GM21515 (cell line): ENCODE data around the gene FHOD3.

Experiments used
- ATAC-seq: cut with Tn5 transposase; IDR thresholded peaks from one replicate; pipeline ENCODE4 v1.9.1; 2021; ENCODE audit not compliant: unreplicated experiment

The FHOD3 gene

DNA sequence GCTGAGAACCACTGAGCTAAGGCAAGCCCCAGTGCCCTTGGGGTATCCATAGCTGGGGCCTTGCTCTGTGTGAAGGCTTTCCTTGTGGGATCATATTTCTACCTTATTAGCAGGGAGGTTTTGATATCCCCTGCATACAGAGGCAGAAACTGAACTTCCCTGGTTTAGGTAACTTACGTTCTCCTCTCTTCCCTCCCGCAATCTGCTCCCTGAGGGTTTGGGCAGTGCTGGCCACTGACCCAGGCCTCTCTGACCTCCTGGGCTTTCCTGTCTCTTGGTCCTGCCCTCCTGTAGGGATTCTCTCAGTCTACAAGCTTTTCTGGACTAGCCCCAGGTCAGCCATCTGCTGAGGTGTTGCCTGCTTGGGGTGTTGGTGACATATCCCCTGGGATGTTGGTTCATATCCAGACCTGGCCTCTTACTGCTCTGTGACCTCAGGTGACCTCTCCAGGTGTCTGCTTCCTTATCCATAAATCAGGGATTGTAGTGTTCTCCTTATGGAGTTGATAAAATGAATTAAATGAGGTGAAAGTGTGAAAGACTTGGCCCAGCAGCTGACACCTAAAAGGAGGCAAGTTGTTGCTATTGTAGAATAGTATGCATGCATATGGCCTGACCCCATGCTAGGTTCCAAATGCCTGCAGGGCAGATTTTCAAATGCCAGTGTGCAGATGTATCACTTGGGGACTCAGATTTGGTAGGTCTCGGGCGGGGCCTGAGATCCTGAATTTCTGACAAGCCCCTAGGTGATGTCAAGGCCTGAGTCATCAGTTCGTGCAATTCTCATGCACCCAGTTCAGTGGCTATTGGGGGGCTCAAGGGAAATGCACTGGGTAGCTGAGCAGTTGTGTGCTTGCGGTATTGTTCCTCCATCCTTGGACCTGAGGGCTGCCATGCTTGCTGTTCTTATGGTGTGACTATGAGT, 106.6 kb downstream of the FHOD3 start:
- no peak for ATAC-seq

DNA sequence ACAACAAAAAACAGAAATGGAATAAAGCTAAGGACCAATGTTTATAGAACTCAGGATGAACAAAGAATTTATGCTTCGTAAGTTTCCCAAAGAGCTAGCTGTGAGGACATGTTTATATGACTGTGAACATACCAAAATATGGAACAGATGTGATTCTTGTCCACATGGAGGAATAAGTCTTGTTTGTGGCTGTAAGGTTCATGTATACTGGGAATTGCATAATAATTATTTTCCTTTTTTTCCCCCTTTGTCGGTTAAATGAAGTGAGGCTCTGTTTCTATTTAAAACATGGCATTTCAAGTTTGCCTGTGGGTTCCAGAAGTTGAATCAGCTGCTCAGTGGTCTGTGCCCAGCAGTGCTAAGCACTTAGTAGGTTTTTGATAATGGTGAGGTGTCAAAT, 108.1 kb downstream of the FHOD3 start:
- ATAC-seq = no peak

DNA sequence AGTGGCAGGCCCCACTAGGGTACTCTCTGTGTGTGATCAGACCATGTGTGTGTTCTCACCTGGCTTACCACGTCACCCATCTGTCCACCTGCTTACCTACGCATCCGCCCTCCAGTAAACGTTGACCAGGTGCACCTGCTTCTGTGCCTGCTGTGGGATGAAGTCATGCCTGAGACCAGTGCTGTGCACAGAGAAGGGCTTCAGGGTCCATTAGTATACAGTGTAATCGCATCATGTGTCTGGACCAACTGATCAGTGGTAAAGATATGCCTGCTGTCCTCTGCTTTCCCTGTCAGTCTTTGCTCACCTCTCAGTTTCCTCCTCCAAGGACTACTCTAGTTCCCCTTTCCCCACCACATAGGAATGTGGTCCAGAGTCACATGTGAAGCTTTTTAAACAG, 109.3 kb downstream of the FHOD3 start:
- ATAC-seq = no peak

DNA sequence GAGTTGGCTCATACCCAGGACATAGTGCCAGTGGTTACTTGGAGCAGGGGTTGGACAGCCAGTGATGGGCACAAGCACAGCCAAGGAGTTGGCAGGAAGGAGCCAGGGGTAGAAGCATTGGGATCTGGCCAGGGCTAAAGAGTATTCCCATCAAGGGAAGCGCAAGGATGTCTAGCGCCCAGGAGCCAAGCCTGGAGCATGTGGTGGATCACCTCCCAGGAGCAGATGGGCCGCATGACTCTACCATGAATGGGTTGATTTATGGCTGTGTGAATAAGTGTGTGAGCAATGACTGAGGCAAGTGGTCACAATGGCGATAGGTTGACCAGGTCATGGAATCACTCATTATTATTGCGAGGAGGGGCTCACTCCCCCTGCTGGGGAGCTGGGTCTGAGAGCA, 111.1 kb downstream of the FHOD3 start:
- no peak for ATAC-seq

- no peak for ATAC-seq
Observed at GRCh38 chr18:36409779-36410178, 112.3 kb downstream of the FHOD3 start.

- no peak for ATAC-seq
Observed at GRCh38 chr18:36410346-36410745, 112.8 kb downstream of the FHOD3 start.

GRCh38 chr18:36411745-36412168, 114.2 kb downstream of the FHOD3 start:
- ATAC-seq = no peak

- ATAC-seq = no peak
Observed at GRCh38 chr18:36412778-36413177, 115.3 kb downstream of the FHOD3 start.

- no peak for ATAC-seq
Observed at GRCh38 chr18:36415171-36415570, 117.7 kb downstream of the FHOD3 start.

DNA sequence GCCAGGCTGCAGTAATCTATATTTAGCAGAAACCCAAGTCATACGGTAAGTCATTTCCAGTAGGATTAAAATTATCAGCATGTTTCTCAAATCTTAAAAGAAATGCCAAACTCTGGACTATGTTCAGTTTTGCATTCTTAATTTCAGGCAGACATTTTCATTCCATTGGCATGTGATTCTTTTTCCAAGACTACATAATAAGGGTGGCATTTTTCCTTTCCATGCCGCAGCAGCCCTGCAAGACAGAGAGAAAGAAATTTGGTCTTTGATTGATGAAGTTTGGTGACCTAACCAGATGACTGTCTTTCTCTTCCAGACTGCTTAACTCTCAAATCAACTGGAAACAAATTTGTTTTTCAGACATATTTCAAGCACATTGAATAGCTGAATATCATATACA, 118.1 kb downstream of the FHOD3 start:
- ATAC-seq = no peak

DNA sequence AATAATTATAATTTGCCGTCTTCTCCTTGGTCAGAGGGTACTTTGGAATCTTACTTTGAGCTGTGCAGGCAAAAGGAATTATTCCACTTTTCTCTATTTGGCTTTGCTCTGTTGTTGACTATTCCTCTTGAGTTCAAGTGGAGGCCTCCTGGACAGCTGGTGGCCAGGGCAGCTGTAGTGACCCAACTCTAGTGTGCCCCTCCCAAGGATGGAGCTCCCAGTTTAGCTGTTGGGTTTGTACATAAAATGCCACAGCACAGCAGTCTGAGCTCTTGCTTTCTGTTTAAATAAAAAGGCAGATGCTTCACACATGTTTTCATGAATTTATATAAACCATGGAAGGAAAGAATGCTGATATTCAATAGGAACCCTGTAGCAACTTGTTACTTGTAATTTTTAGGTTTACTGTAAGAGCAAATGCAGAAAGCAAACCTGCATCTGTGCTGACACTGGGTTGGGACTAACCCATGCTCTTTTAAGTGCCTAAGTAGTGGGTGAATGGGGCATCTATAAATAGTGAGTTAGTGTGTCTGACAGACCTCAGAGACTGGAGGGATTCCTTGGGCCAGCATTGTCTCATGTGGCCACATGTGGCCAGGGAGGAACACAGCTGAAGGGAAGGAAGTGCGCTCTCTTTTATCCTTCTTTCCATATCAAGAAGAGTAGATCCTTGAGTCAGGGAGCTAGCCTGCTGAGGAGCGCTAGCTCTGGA, 121.8 kb downstream of the FHOD3 start:
- no peak for ATAC-seq

DNA sequence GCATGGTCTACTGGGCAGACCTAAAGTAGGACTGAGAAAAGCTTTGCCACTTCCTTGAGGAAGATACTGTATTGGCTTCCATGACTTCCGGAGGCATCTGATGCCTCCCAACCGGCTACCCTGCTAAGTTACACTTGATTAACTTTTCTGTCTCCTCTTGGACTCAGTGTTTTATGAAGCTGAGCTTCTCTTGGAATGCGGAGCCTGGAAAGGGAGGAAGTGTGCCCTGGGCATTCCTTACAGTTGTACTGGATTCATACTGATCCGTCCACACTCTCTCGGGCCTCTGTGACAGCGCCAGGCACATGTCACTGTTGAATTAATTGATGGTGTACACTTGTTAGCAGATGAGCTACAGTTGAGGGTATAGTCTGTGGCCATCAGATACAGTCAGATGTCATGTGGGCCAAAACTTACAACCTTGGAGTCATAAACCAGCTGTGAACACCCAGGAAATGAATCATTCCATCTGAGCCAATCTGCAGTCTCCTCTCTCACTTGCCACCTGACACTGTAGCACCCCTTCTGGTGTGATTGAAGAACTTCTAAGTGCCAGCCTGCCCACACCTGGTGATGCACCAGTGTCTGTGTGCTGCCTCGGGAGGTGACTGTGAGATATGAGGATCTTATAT, 122.5 kb downstream of the FHOD3 start:
- no peak for ATAC-seq

GRCh38 chr18:36420826-36421225, 123.3 kb downstream of the FHOD3 start:
- no peak for ATAC-seq

GRCh38 chr18:36424741-36425142, 127.2 kb downstream of the FHOD3 start:
- no peak for ATAC-seq

- no peak for ATAC-seq
Observed at GRCh38 chr18:36427369-36427768, 129.9 kb downstream of the FHOD3 start.

GRCh38 chr18:36427831-36428230, 130.3 kb downstream of the FHOD3 start:
- no peak for ATAC-seq

DNA sequence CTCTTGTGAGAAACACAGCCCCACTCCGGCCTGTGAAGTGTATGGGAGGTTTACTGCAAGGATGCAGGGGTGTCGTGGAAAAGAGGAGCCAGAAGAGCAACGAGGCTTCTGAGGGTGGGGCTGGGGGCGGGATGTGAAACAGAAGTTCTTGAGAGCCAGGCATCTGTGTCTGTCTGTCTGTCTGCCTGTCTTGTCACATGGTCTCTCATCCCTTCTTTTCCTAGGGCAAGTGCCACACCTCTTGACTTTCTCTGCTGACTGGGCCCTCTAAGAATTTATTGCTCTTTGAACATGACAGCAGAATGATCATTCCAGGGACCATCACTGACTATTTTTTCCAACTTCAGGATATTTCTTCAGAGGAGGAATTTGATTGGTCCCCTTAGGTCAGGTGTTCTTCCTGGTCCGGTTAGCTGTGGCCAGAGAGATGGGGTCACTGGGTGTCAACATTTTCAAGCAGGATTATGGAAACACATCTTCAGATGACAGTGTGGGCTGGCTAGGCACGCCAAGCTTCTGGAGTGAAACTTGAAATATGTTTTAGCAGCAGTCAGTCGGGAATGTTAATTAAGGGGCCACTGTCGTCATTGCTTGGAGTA, 131.0 kb downstream of the FHOD3 start:
- no peak for ATAC-seq

DNA sequence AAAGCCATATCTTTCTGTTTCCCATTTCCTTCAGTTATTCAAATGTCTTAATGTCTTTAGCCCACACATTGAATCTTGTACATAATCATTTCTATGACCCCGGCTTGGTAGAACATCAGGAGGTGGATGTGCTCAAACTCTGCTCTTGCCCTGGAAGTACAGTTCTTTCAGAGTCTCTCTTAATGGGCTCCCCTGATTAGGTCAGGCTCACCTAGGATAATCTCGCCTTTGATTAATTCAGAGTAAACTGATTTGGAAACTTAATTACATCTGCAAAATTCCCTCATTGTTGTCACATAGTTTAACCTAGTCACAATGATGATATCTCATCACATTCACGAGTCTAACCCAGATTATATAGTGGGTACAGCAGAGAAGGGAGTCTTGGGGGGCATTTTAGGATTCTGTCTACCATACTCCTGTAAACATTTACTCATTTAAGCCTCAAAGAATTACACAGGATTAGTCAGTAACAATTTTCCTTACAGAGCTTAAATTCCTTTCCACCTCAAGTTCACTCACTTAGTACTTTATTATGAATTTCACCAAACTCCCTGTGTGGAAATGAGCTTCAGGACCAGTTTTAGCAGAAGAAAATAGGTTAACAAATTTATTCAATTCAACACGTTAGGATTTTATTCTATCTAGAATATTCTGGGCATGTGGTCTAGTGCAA, 135.5 kb downstream of the FHOD3 start:
- no peak for ATAC-seq

- ATAC-seq = no peak
Observed at GRCh38 chr18:36436387-36436786, 138.9 kb downstream of the FHOD3 start.

DNA sequence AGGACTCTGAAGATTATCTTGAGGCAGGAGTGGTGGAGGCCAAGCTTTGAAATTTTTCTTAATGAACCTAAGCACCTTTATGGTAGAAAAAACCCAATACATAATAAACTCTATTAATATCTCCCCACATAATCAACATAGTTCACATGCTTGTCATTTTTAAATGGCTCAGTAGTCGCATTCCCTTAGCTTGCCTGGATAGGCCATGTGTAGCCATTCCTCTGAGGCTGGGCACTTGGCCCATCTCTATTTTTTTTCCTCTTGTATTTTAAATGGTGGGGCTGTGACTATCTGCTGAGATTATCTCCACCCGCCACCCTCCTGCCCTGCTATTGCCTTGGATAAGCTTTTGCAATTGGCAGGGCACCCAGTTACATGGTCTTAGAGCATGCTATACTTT, 143.1 kb downstream of the FHOD3 start:
- no peak for ATAC-seq
